Liver (tissue), 9 donors: Measurements from ENCODE around the gene PSME3IP1. TPM values are rescaled to one million over a fixed set of nuclear protein-coding genes. Genes with fewer than 3 reads are reported as not detected.

Experiments used
- DNase-seq: peaks from one replicate; pipeline ENCODE4 v3.0.0-alpha.2; 2017; ENCODE audit warnings: low spot score
- H3K27ac ChIP-seq, 2 donors: one replicate each; pipeline ENCODE4 v1.7.0; 2013; ENCODE audit warnings: inconsistent platforms in 2 of 2, low read length in 2 of 2, control low read depth in 1 of 2, low read depth in 1 of 2, mild to moderate bottlenecking in 1 of 2
- H3K27me3 ChIP-seq, 4 donors: one replicate each; pipeline versions ENCODE4 v1.6.1 to v1.7.0; 2013; ENCODE audit warnings: low read length in 3 of 4, inconsistent platforms in 1 of 4, mild to moderate bottlenecking in 1 of 4, moderate library complexity in 1 of 4; ENCODE audit not compliant: control insufficient read depth in 4 of 4, insufficient read depth in 4 of 4
- H3K36me3 ChIP-seq, 4 donors: one replicate each; pipeline versions ENCODE4 v1.6.1 to v1.7.0; 2013; ENCODE audit warnings: low read length in 3 of 4, mild to moderate bottlenecking in 3 of 4, low read depth in 1 of 4, moderate library complexity in 1 of 4; ENCODE audit not compliant: control insufficient read depth in 4 of 4, insufficient read depth in 3 of 4
- H3K4me1 ChIP-seq, 4 donors: one replicate each; pipeline versions ENCODE4 v1.6.1 to v1.7.0; 2013; ENCODE audit warnings: low read length in 3 of 4, mild to moderate bottlenecking in 3 of 4, moderate library complexity in 1 of 4; ENCODE audit not compliant: control insufficient read depth in 4 of 4, insufficient read depth in 4 of 4
- H3K4me3 ChIP-seq, 3 donors: one replicate each; pipeline versions ENCODE4 v1.6.1 to v1.7.0; 2013; ENCODE audit warnings: low read length in 3 of 3, control low read depth in 1 of 3, low read depth in 1 of 3, mild to moderate bottlenecking in 1 of 3
- H3K9ac ChIP-seq, 2 donors: one replicate each; pipeline ENCODE4 v1.7.0; 2013; ENCODE audit warnings: low read length in 2 of 2, mild to moderate bottlenecking in 2 of 2, moderate library complexity in 2 of 2, control low read depth in 1 of 2, low read depth in 1 of 2
- H3K9me3 ChIP-seq, 4 donors: one replicate each; pipeline versions ENCODE4 v1.6.1 to v1.7.0; 2013; ENCODE audit warnings: low read length in 3 of 4; ENCODE audit not compliant: control insufficient read depth in 4 of 4
- EGR1 ChIP-seq, 2 donors: IDR thresholded peaks; 2 replicates each; pipeline ENCODE4 v1.6.1; 2016 to 2018; ENCODE audit warnings: antibody characterized with exemption in 2 of 2, low read depth in 2 of 2
- FOXA1 ChIP-seq: IDR thresholded peaks from 2 replicates; pipeline ENCODE4 v1.6.1; 2016; ENCODE audit warnings: antibody characterized with exemption
- FOXA2 ChIP-seq: IDR thresholded peaks from 2 replicates; pipeline ENCODE4 v1.6.1; 2016; ENCODE audit warnings: antibody characterized with exemption
- GABPA ChIP-seq, 2 donors: IDR thresholded peaks in 1 of 2; conservative IDR thresholded peaks in 1 of 2; 2 replicates each; pipeline ENCODE4 v1.6.1; 2016; ENCODE audit warnings: antibody characterized with exemption in 2 of 2, mild to moderate bottlenecking in 1 of 2, moderate library complexity in 1 of 2
- HNF4A ChIP-seq, 2 donors: conservative IDR thresholded peaks; 2 replicates each; pipeline ENCODE4 v1.6.1; 2016; ENCODE audit warnings: antibody characterized with exemption in 2 of 2, mild to moderate bottlenecking in 2 of 2
- HNF4G ChIP-seq: IDR thresholded peaks from 2 replicates; pipeline ENCODE4 v1.6.1; 2016; ENCODE audit warnings: antibody characterized with exemption
- JUND ChIP-seq, 2 donors: IDR thresholded peaks; 2 replicates each; pipeline ENCODE4 v1.6.1; 2016; ENCODE audit warnings: antibody characterized with exemption in 2 of 2
- NR2F2 ChIP-seq: IDR thresholded peaks from 2 replicates; pipeline ENCODE4 v1.6.1; 2016; ENCODE audit warnings: antibody characterized with exemption
- RAD21 ChIP-seq, 2 donors: IDR thresholded peaks; 2 replicates each; pipeline ENCODE4 v1.6.1; 2016; ENCODE audit warnings: antibody characterized with exemption in 2 of 2, mild to moderate bottlenecking in 2 of 2
- RXRA ChIP-seq, 2 donors: IDR thresholded peaks; 2 replicates each; pipeline ENCODE4 v1.6.1; 2017 to 2018; ENCODE audit warnings: antibody characterized with exemption in 2 of 2, mild to moderate bottlenecking in 1 of 2
- SP1 ChIP-seq: IDR thresholded peaks from 2 replicates; pipeline ENCODE4 v1.6.1; 2018; ENCODE audit warnings: antibody characterized with exemption, mild to moderate bottlenecking
- TAF1 ChIP-seq: conservative IDR thresholded peaks from 2 replicates; pipeline ENCODE4 v1.6.1; 2016; ENCODE audit warnings: antibody characterized with exemption, mild to moderate bottlenecking
- YY1 ChIP-seq: IDR thresholded peaks from 2 replicates; pipeline ENCODE4 v1.6.1; 2016; ENCODE audit warnings: antibody characterized with exemption, mild to moderate bottlenecking
- WGBS: extraction: QIAGEN DNeasy Blood & Tissue Kit; methylation state at CpG from one replicate; pipeline ENCODE4 v1.1.7; 2013; 5-methylcytosine and 5-hydroxymethylcytosine counted together
- polyA plus RNA-seq, 2 donors: library from polyadenylated mRNA; stranded (reverse) in 1 of 2; unstranded in 1 of 2; fragments of 200-250 nt in 1 of 2; fragments of >200 nt in 1 of 2; fragmentation: Nextera tagmentation in 1 of 2; extraction: Ambion mirVana in 1 of 2; gene quantifications; one replicate each; pipeline versions ENCODE4 v1.2.1 to v1.2.3, GENCODE V29; 2013 to 2015
- total RNA-seq, 2 donors: library from RNA; depleted of rRNA; stranded (reverse); fragments of >200 nt; gene quantifications; one replicate each; pipeline ENCODE4 v1.2.3, GENCODE V29; 2014
- TF ChIP-seq, protein P1 (sequence below): IDR thresholded peaks from 2 replicates; pipeline ENCODE4 v1.6.1; 2016; ENCODE audit warnings: antibody characterized with exemption
- TF ChIP-seq, protein P2 (sequence below): IDR thresholded peaks from 2 replicates; pipeline ENCODE4 v1.6.1; 2016; ENCODE audit warnings: antibody characterized with exemption
- TF ChIP-seq, protein P3 (sequence below): IDR thresholded peaks from 2 replicates; pipeline ENCODE4 v1.6.1; 2016; ENCODE audit warnings: antibody characterized with exemption
- TF ChIP-seq, protein P4 (sequence below): fragments of 150-350 bp; IDR thresholded peaks from 2 replicates; pipeline ENCODE4 v1.5.1; 2017; ENCODE audit warnings: improper control_type of control experiment, low read depth, low read length; ENCODE audit not compliant: missing input control
- TF ChIP-seq, protein P5 (sequence below): IDR thresholded peaks from 2 replicates; pipeline ENCODE4 v1.6.1; 2016; ENCODE audit warnings: antibody characterized with exemption, mild to moderate bottlenecking
- donor health status: healthy.
- donor health status: healthy.
- donor health status: healthy.
- donor health status: healthy.
- donor health status: healthy.

Gene PSME3IP1
- total and polyA plus RNA-seq, 4 donors, result 25.0 to 34.7 (median 25.8) TPM

DNA sequence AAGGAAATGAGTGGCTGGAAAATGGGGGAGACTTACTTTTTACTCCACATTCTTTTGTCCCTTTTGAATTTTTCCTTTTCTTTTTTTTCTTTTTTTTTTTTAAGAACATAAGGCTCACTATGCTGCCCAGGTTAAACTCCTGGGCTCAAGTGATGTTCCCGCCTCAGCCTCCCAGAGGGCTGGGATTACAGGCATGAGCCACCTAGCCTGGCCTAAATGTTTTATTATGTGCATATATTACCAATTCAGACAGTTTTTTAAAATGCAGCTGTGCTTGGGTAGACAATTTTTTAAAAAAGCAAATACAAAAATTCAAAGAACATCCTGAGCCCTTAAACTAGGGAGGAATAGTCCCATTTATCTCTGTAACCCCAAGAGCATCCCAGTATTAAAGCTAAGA lies 28.3 kb downstream of the PSME3IP1 start:
- Histone ChIP-seq H3K9ac (no peak overlapping the region), H3K4me3 (no peak overlapping the region), H3K27ac (no peak overlapping the region), H3K9me3 (no peaks in the 10 kb centered on the region), H3K4me1 (no peaks in the 10 kb centered on the region), H3K36me3 (peaks cover 10 to 33% (median 27%) of the 10 kb centered on the region in 4 donors), H3K27me3 (no peaks in the 10 kb centered on the region)
- DNase-seq, result no peak
- WGBS, result 98% methylated on average over 1 of the region's 1 CpG
- TF ChIP-seq, protein P1, sequence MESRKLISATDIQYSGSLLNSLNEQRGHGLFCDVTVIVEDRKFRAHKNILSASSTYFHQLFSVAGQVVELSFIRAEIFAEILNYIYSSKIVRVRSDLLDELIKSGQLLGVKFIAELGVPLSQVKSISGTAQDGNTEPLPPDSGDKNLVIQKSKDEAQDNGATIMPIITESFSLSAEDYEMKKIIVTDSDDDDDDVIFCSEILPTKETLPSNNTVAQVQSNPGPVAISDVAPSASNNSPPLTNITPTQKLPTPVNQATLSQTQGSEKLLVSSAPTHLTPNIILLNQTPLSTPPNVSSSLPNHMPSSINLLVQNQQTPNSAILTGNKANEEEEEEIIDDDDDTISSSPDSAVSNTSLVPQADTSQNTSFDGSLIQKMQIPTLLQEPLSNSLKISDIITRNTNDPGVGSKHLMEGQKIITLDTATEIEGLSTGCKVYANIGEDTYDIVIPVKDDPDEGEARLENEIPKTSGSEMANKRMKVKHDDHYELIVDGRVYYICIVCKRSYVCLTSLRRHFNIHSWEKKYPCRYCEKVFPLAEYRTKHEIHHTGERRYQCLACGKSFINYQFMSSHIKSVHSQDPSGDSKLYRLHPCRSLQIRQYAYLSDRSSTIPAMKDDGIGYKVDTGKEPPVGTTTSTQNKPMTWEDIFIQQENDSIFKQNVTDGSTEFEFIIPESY, result no peak
- TF ChIP-seq JUND (IDR thresholded peaks at IDR 0.05) (no peak), GABPA (IDR thresholded peaks at IDR 0.05 in 1 of 2, conservative IDR thresholded peaks at IDR 0.05 in 1 of 2) (no peak), SP1 (no peak), EGR1 (IDR thresholded peaks at IDR 0.05; ENCODE audit: low read depth in 2 of 2) (no peak), FOXA1 (no peak), RAD21 (IDR thresholded peaks at IDR 0.05) (no peak), NR2F2 (no peak), RXRA (IDR thresholded peaks at IDR 0.05) (no peak), TAF1 (no peak), FOXA2 (no peak), YY1 (no peak), HNF4G (no peak), HNF4A (conservative IDR thresholded peaks at IDR 0.05) (no peak)
- TF ChIP-seq, protein P2, sequence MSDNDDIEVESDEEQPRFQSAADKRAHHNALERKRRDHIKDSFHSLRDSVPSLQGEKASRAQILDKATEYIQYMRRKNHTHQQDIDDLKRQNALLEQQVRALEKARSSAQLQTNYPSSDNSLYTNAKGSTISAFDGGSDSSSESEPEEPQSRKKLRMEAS, result no peak
- TF ChIP-seq, protein P3, sequence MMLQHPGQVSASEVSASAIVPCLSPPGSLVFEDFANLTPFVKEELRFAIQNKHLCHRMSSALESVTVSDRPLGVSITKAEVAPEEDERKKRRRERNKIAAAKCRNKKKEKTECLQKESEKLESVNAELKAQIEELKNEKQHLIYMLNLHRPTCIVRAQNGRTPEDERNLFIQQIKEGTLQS, result no peak
- TF ChIP-seq, protein P4, sequence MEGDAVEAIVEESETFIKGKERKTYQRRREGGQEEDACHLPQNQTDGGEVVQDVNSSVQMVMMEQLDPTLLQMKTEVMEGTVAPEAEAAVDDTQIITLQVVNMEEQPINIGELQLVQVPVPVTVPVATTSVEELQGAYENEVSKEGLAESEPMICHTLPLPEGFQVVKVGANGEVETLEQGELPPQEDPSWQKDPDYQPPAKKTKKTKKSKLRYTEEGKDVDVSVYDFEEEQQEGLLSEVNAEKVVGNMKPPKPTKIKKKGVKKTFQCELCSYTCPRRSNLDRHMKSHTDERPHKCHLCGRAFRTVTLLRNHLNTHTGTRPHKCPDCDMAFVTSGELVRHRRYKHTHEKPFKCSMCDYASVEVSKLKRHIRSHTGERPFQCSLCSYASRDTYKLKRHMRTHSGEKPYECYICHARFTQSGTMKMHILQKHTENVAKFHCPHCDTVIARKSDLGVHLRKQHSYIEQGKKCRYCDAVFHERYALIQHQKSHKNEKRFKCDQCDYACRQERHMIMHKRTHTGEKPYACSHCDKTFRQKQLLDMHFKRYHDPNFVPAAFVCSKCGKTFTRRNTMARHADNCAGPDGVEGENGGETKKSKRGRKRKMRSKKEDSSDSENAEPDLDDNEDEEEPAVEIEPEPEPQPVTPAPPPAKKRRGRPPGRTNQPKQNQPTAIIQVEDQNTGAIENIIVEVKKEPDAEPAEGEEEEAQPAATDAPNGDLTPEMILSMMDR, result no peak

DNA sequence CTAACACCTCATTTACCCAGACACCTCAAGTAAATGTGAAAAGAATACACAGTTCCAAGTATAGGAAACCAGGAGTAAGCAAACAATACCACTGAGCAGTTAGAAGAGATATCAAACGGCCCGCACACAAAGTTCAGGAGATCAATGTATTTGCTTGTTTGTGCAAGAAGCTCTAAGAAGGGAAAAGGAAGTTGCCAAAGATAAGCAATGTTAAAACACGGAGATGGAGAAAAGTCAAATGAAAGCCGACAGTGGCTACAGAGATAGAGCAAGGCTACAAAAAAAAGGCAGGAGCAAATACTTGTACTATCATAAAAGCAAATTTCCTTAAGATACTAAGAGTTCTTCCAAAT lies 29.5 kb downstream of the PSME3IP1 start:
- WGBS, result 23% methylated on average over 4 of the region's 4 CpGs
- no peak overlapping the region for H3K27ac ChIP-seq

More for the DNA sequence above, 29.5 kb downstream of the PSME3IP1 start:
- Histone ChIP-seq H3K4me1 (no peaks in the 10 kb centered on the region), H3K27me3 (no peaks in the 10 kb centered on the region), H3K36me3 (peaks cover 10 to 34% (median 26%) of the 10 kb centered on the region in 4 donors), H3K9ac (no peak overlapping the region), H3K9me3 (no peaks in the 10 kb centered on the region), H3K4me3 (no peak overlapping the region)
- TF ChIP-seq, protein P2, result no peak
- TF ChIP-seq, protein P3, result no peak
- no peak for TF ChIP-seq HNF4G
- no peak for TF ChIP-seq EGR1 (IDR thresholded peaks at IDR 0.05; ENCODE audit: low read depth in 2 of 2)
- TF ChIP-seq, protein P5, sequence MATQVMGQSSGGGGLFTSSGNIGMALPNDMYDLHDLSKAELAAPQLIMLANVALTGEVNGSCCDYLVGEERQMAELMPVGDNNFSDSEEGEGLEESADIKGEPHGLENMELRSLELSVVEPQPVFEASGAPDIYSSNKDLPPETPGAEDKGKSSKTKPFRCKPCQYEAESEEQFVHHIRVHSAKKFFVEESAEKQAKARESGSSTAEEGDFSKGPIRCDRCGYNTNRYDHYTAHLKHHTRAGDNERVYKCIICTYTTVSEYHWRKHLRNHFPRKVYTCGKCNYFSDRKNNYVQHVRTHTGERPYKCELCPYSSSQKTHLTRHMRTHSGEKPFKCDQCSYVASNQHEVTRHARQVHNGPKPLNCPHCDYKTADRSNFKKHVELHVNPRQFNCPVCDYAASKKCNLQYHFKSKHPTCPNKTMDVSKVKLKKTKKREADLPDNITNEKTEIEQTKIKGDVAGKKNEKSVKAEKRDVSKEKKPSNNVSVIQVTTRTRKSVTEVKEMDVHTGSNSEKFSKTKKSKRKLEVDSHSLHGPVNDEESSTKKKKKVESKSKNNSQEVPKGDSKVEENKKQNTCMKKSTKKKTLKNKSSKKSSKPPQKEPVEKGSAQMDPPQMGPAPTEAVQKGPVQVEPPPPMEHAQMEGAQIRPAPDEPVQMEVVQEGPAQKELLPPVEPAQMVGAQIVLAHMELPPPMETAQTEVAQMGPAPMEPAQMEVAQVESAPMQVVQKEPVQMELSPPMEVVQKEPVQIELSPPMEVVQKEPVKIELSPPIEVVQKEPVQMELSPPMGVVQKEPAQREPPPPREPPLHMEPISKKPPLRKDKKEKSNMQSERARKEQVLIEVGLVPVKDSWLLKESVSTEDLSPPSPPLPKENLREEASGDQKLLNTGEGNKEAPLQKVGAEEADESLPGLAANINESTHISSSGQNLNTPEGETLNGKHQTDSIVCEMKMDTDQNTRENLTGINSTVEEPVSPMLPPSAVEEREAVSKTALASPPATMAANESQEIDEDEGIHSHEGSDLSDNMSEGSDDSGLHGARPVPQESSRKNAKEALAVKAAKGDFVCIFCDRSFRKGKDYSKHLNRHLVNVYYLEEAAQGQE, result no peak
- peak; percentile 65 for TF ChIP-seq NR2F2
- TF ChIP-seq GABPA (IDR thresholded peaks at IDR 0.05 in 1 of 2, conservative IDR thresholded peaks at IDR 0.05 in 1 of 2), result no peak
- TF ChIP-seq, protein P1, result no peak
- TF ChIP-seq HNF4A (conservative IDR thresholded peaks at IDR 0.05), result no peak
- DNase-seq, result no peak
